Skin epidermis (tissue), 12 donors: ENCODE results near the gene F8.

Experiments used
- H3K27ac ChIP-seq, 21 experiments: fragments of 200-600 bp; sonication (generic) in 11 of 21; one replicate each; pipeline ENCODE4 v1.5.0; 2020; ENCODE audit warnings: mild to moderate bottlenecking in 3 of 21, inconsistent platforms in 2 of 21, moderate library complexity in 2 of 21
- H3K4me3 ChIP-seq, 7 experiments: fragments of 200-600 bp; sonication (generic) in 2 of 7; one replicate each; pipeline ENCODE4 v1.5.0; 2020; ENCODE audit warnings: inconsistent platforms in 2 of 7, mild to moderate bottlenecking in 2 of 7, moderate library complexity in 1 of 7

The F8 gene

DNA sequence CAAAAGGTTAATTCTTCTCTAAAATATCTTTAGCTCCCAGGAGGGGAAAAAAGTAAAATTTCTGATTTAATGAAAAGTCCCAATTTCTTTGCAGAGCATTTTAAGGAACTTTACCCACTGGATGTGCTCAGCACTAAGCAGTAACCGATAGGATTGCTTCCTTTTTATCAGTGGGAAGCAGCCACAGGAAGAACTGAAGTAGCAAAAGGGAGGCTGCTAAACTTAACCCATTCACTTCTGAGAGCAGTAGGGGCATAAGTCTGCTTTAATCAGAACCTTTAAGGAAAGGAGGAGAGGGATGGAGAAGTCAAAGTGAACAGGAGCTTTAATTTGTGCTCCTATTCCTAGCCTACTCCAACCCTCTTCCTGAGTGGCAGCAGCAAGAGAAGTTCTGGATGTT lies at the start of gene F8:
Gene F8, minus strand, starts transcription at position 139 of the 400 bp plus-strand sequence. CDS start 171 bp downstream, outside the sequence.
- H3K27ac ChIP-seq: no peak within 1 kb of the TSS

DNA sequence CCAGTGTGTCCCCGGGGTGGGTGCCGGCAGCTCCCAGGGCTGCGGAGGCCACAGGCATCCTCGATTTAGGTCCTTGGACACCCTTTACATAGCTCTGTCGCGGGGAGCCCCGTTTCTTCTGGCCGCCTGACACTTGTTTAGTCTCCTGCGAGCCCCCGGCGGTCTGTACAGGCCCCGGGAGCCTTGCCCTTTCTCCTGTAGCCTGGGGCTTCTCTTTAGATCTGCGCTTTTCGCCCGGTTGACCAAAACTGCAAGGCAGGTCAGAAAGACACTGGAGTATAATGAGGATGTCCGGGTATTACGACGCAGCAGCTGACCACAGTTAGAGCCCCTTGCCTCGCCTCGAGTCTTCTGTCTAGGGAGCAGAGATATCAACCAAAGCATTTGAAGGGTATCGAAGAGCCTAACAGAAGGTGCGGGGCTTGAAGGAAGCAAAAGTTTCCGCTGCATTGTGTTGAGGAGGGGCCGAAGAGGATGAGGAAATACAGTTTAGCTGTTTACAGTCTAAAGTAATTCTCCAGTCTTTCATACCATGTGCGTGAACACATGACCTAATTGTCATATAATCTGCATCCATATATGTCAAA lies 49.3 kb upstream of the F8 start:
- Histone ChIP-seq H3K4me3 (peak overlapping the region; percentile 44 to 67 (median 53)), H3K27ac (peak overlapping the region; percentile 27 to 91 (median 75))

More for the DNA sequence above, at the start of gene F8:
- H3K4me3 ChIP-seq: no peak within 1 kb of the TSS

DNA sequence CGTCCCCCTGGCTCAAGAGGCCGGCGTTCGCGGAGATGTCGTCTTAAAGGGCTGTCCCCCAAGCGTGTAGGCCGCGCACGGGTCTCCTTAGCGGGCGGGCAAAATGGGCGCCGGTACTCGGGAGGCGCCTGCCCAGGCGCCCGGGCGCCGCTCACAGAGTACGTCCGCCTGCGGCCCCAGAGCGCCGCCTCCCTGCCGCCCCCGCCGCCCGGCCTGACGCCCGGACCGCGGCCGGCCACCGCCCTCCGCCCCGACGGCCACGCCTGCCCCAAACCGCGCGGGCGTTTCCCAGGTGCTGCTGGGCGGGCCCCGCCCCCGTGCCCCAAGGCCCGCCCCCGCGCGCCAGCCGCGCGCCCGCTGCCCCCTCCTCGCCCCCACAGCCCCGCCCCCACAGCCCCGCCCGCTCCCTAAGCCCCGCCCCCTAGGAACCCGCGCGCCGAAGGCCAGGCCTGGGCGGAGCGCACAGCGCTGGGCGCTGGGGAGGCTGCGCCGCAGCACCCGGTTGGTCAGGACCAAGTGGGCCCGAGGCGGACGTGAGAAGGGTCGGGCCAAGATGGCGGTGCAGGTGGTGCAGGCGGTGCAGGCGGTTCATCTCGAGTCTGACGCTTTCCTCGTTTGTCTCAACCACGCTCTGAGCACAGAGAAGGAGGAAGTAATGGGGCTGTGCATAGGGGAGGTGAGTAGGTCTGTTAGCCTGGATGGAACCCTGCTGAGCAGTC lies 48.6 kb upstream of the F8 start, which contains the start of the genes BRCC3, CMC4 and MTCP1:
Gene BRCC3, plus strand, starts transcription at position 534 of the 719 bp plus-strand sequence. Its CDS starts 20 bp downstream, at position 554.
Gene CMC4, minus strand, starts transcription at position 162 of the 719 bp plus-strand sequence. CDS start 7,113 bp downstream, outside the sequence.
Gene MTCP1, minus strand, starts transcription at position 162 of the 719 bp plus-strand sequence. CDS start 5,126 bp downstream, outside the sequence.
- Histone ChIP-seq H3K27ac (peak within 1 kb of the TSS; percentile 48 to 91 (median 82)), H3K4me3 (peak within 1 kb of the TSS; percentile 49 to 67 (median 54))

DNA sequence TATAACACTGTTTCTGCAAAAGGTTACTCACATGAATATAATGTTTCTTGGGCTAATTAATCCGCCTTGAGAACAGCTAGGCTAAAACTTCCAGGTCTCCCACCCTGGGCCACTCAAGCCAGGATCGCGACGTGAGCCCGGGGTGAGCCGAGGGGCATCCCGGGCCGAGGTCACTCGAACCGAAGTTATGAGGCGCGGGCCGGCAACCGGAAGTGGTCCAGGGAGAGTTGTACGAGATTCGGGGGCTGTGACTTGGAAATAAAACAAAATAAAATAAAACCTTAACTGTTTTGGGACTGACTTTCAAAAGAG lies 48.1 kb upstream of the F8 start:
- H3K4me3 ChIP-seq: peak overlapping the region; percentile 47 to 67 (median 53)
- peak overlapping the region; percentile 48 to 91 (median 82) for H3K27ac ChIP-seq

DNA sequence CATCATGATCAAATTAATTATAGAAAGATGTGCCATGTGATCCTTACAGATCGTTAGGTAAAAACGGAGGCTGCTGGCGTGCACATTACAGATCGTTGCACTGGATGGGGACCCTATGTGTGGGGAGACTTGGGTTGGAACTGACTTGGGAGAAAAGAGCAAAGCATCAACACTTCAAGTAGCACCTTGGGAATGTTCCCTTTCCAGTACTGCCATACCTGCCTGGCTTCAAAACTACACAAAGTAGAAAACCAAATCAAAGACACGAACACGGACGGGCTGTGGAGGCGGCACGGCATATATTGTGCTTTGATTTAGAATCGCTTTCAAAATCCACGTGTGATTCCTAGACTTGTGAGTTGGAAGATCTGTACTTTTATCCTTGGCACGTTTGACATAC lies 47.5 kb upstream of the F8 start:
- peak overlapping the region; percentile 47 to 67 (median 53) for H3K4me3 ChIP-seq

DNA sequence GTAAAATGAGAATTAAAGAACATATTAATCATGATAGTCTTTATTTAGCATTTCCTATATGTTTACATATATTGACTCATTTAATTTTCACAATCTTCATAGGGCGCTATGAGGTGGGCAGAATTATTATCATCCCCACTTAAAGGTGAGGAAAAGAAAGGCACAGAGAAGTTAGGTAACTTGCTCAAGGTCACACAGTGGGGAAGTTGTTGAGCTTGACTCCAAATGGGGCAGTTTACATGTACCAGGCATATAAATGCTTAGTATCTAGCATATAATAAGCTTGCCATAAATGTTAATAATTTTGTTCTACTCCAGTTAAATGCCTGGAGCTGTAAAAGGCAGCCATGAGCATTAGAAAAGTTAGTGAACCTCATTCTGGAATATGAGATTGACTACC lies 46.9 kb upstream of the F8 start:
- Histone ChIP-seq H3K27ac (peak overlapping the region in 1 of 21 experiments; percentile 45), H3K4me3 (no peak overlapping the region)

More for the DNA sequence above, 47.5 kb upstream of the F8 start:
- peak overlapping the region in 11 of 21 experiments; percentile 62 to 88 (median 84) for H3K27ac ChIP-seq

DNA sequence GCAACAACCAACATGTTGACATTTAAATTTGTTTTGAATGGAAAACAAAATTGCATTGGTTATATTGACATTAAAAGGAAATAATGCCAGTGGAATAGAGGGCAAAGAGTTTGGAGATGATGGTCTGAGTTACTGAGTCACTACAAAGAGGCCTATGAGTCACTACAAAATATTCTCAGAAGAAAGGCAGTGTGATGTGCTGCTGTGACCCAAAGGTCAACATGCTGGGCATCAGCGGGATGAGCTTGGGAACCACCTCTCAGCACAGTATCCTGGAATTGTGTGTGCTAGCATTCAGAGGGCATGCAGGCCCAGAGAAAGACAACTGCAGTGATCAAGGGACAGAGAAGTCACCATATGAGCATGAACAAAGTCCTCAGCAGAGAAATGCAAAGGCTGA lies 45.6 kb upstream of the F8 start:
- H3K27ac ChIP-seq: peak overlapping the region in 1 of 21 experiments; percentile 19
- H3K4me3 ChIP-seq: no peak overlapping the region

DNA sequence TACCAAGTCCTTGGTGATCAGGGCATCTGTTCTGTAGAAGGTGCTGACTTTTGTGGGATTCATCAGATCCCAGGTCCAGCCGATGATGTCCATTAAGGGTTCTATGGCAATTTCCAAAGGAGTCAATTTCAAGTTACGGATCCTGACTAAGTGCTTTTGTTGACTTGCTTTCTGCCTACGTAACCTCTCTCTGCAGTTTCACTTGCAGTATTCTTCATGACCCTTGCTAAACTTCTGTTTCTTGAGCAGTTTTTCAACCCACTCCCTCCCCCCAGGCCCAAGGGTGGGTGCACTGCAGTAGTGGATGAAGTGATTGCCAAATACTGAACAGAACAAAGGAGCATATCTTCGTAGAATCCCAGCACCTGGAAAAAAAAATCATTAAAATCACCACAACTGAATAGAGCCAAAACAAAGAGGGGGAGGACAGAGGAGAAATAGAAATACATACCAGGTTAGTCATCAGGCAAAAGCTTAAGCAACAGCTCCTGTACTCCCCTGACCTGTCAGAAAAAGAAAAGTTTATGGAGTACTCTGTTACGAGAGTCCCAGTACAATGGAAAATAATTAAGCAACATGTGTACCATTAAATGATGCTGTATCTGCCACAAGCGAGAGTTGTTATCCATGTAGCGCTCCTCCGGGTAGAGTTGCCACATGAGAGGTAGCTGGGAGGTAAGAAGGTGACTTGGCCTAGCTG lies 42.7 kb upstream of the F8 start:
- no peak overlapping the region for H3K27ac ChIP-seq

DNA sequence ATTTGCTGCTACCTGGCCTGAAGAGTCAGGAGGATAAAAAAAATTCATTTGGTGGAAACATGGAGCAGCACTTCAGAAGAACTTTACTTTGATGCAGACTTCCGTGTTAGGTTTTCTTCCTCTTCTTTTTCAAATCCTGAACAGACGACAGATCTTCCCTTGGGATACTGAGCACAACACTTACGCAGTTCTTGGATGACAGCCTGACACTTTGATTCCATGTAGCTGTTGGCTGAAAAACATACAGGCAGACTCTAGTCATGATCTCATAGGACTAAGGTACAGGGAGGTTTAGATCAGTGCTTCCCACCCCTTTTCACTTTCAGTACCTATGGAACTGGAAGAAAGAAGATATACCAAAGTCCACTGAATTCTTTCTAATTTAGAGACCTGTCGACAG lies 39.2 kb upstream of the F8 start:
- no peak overlapping the region for H3K4me3 ChIP-seq
- no peak overlapping the region for H3K27ac ChIP-seq

More for the DNA sequence above, 42.7 kb upstream of the F8 start:
- H3K4me3 ChIP-seq: no peak overlapping the region

DNA sequence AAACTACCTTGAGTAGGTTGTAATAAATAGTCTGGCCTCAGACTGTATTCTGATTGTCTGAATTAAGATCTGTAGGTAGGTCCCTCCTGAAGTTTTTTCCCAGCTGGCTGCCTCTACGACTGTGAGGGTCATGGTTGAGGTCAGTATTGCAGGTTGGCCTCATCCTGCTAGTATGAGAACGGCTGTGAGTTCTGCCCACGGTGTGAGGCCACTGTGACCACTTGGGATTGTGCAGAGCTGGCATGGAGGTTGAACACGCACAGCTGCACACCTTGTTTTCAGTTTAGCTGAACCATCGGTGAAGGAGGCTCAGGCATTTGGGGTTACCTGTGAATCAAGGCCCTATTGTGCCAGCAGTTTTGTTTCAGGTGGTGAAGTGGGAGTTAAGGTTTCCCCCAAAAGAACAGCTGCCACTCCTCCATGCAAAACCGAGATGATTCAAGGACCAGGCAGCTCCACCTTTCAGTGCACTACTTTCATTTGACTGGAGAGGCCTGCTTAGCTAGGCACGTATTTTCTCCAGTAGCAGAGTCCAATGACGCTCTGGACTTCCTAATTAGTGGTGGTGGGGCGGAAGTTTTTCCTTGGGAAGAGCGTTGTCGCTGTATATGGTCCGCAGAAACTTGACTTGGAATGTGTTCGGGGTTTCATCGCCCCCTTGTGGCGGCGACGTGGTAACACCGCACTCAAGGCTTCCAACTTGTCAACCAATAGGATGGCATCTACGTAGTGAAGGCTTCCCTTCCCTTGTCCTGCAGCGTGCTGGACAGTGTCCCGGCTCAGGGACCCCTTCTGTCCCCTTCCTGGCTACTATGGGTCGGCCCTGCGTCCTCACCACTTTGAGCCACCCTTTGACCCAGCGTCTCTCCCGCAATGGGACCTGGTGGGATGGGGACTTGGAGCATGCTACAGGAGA lies 34.6 kb upstream of the F8 start:
- H3K27ac ChIP-seq: peak overlapping the region in 1 of 21 experiments; percentile 37
- no peak overlapping the region for H3K4me3 ChIP-seq

DNA sequence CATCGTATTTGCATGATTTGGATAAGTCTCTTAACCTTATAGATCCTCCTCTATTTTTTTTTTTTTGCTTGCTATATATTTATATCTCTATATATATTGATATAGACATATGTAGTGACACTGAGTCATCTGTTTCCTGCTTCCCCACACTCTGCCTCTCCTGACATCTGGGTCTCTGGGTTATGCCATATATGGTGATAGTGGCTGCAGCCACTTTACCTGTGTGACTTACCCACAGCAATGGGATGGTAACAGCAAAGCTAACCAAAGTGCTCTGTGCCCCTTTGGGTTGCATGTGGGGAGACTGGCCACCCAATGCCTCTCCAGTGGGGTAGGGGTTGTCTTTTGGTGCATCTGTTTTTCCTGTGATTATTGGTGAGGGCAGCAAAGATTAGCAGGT lies 33.9 kb upstream of the F8 start:
- Histone ChIP-seq H3K27ac (no peak overlapping the region), H3K4me3 (no peak overlapping the region)

DNA sequence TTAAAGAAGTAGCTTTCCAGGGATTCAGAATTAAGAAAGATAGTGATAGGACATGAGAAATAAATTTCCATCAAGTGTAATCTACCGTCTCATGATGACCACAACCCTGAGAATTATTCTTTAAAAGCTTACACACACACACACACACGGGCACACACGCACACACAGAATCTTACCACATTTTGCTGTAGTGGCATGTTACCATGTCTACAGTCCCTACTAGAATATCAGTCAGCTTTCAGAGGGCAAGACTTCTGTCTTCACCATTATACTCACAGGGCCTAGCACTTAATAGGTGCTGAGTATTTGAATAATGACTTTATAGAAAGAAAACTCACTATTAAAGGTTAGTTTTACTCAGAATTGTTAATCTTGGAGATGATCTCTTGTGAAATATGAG lies 33.0 kb upstream of the F8 start:
- H3K4me3 ChIP-seq: no peak overlapping the region
- H3K27ac ChIP-seq: no peak overlapping the region

DNA sequence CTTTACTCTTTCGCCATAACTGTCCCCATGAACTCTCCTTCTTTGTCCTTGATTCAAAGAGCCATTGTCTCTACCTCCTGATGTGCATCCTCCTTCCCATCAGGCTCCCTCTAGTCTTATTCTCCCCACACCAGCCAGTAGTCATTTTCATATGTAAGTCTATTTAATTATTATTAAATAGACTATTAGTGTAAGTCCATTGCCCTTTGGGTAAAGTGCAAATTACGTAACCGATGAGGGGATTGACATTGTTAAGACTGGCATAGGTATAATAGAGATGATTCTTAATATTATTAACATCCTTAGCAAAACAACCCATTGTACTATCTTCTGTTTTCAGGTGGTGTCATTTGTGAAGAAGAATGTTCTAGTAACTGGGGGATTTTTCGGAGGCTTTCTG lies 31.7 kb upstream of the F8 start:
- no peak overlapping the region for H3K4me3 ChIP-seq

DNA sequence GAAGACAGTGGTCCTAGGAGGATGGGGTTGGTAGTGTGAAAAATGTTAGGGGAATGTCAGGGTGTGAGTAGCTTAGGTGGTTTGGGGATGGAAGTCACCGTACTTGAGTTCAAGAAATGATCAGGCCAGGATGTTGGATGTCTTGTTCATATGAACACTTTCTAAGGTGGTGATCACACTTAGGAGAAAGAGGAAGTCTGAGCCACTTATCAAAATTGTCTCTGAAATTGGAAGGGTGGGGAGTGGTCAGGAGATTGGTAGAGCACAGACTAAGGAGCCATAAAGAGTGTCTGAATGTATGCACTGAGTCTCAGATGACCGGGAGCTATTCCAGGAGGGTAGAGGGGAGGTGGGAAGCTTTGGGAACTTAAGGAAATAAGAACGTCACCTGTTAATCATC lies 31.1 kb upstream of the F8 start:
- Histone ChIP-seq H3K4me3 (no peak overlapping the region), H3K27ac (no peak overlapping the region)

More for the DNA sequence above, 31.7 kb upstream of the F8 start:
- no peak overlapping the region for H3K27ac ChIP-seq

DNA sequence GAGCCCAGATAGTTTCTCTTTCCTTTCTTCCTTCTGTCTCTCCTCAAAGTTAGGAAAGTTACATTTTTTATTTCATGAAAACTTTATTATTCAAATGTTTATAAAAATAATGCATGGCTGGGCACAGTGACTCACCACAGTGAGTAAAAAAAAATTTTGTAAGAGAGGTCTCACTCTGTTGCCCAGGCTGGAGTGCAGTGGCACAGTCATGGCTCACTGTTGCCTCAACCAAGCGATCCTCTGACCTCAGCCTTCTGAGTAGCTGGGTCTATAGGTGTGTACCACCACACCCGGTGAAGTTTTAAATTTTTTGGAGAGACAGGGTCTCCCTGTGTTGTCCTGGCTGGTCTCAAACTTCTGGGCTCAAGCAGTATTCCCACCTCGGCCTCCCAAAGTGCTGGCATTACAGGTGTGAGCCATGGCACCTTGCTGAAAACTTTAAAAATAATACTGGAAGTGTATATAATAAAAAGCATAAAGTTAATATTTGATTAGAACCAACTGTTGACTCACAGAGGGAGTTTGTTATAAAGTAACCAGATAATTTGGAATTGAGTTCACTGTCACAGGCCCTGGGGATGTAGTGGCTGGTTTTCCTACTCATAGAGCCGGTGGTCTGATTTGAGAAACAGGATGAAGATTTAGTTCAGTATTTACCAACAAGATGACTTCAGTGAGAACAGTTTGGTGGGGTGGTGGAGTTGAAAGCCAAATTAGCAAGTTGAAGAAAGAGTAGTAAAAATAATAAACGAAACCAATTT lies 30.4 kb upstream of the F8 start:
- Histone ChIP-seq H3K4me3 (no peak overlapping the region), H3K27ac (no peak overlapping the region)

DNA sequence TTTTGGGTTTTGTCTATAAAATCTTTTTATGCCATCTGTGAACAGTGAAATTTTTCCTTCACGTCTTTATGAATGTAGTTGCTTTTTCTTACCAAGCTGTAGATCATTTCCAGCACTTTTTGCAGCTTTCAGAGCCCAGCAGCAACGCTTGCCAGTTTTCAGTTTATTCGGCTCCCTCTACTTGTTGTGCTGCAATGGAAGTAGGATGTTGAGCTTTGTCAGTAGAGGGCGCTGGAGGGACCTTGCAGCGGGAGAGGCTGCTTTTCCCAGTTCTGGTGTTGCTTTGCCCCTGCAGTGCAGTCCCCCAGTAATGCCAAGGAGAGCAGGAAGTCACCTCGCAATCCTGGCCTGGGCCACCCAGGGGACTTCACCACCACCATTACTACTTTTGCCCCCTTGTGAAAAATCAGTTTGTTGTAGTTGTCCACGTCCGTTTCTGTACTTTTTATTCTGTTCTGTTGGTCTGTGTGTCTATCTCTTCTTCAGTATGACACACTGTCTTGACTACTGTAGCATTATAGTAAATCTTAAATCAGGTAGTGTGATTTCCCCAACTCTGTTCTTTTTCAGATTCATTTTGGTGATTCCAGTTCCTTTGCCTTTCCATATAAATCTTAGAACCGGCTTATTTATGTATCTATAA lies 26.6 kb upstream of the F8 start:
- no peak overlapping the region for H3K4me3 ChIP-seq
- no peak overlapping the region for H3K27ac ChIP-seq

DNA sequence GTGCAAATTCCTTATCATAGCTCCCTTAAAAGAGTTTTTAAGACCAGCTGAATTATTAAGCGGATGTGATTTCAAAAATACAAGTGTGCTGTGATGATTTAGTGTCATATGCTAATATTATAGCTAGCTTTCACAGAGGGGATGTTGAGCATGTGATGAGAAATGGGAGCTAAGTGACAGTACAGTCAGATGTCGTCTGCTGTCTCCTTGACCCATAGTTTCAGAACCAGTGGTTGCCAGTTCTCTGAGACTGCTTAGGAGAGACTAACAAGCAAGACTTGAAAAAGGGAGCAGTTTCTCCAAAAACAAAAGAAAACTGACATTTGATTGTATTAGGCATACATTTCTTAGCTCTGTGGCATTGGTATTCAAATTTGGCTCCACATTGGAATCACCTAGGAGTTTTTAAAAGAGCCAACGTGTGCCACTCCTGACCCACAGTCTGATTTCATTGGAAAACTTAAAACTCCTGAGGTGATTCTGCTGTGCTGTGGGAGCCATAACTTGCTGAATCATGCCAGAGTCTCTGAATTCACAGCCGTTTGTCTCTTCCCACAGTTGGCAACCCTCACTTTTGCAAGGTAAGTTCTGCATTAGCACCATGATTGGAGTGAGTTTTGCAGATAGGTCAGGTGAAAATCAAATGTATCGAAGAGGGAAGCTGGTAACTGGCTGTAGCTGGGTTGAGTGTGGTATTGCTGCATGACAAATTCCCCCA lies 24.4 kb upstream of the F8 start:
- Histone ChIP-seq H3K27ac (no peak overlapping the region), H3K4me3 (no peak overlapping the region)
